ENCODE results near the gene EYA3.

GRCh38 chr1:27936370-27936769, 152.0 kb downstream of the EYA3 start:
- TF ChIP-seq CTCF (IDR thresholded peaks at IDR 0.05; ENCODE audit: control extremely low read depth in 1 of 3, insufficient read depth in 1 of 3, low read depth in 1 of 3, low read length in 3 of 3) (no peak), HDAC6 (IDR thresholded peaks at IDR 0.05; ENCODE audit: low read depth, low read length) (no peak), SP1 (IDR thresholded peaks at IDR 0.05; ENCODE audit: low read depth, low read length) (no peak), POLR2A (IDR thresholded peaks at IDR 0.05; ENCODE audit: control extremely low read depth in 1 of 2, low read depth in 2 of 2, low read length in 2 of 2) (no peak), JUND (IDR thresholded peaks at IDR 0.05; ENCODE audit: low read length) (no peak), SIN3A (conservative IDR thresholded peaks at IDR 0.05 in 1 of 2, IDR thresholded peaks at IDR 0.05 in 1 of 2; ENCODE audit: low read depth in 1 of 2, low read length in 2 of 2) (no peak), POLR2AphosphoS5 (IDR thresholded peaks at IDR 0.05; ENCODE audit: low read depth, low read length) (no peak), EP300 (IDR thresholded peaks at IDR 0.05; ENCODE audit: borderline replicate concordance in 1 of 2, low read depth in 2 of 2, low read length in 2 of 2) (no peak), TAF1 (IDR thresholded peaks at IDR 0.05; ENCODE audit: low read depth, low read length) (no peak), TCF12 (IDR thresholded peaks at IDR 0.05; ENCODE audit: low read depth, low read length) (no peak), ZNF274 (IDR thresholded peaks at IDR 0.05; ENCODE audit: borderline replicate concordance, extremely low read depth, low read length) (no peak), GTF2F1 (IDR thresholded peaks at IDR 0.05; ENCODE audit: borderline replicate concordance, low read depth, low read length) (no peak), SRF (IDR thresholded peaks at IDR 0.05; ENCODE audit: low read depth, low read length) (no peak)

All from H1 (cell line).